HFFc6 (cell line): ENCODE results near the gene RBM28. TPM values are rescaled to one million over a fixed set of nuclear protein-coding genes. Genes with fewer than 3 reads are reported as not detected.

ENCODE experiments used
- DNase-seq: peaks from one replicate; pipeline ENCODE4 v3.0.0-alpha.2; 2018
- H3K27ac Mint-ChIP-seq: 2 replicates; pipeline ENCODE4 v1.8.0; 2020; ENCODE audit warnings: mild to moderate bottlenecking, mixed read lengths
- H3K27me3 Mint-ChIP-seq: 2 replicates; pipeline ENCODE4 v1.8.0; 2021; ENCODE audit warnings: mild to moderate bottlenecking, moderate library complexity, mixed read lengths; ENCODE audit not compliant: insufficient read depth
- H3K36me3 Mint-ChIP-seq: 2 replicates; pipeline ENCODE4 v1.8.0; 2021; ENCODE audit warnings: low read depth, mixed read lengths
- H3K4me1 Mint-ChIP-seq: 2 replicates; pipeline ENCODE4 v1.8.0; 2020; ENCODE audit warnings: low read depth, mixed read lengths
- H3K4me3 Mint-ChIP-seq: 2 replicates; pipeline ENCODE4 v1.8.0; 2020; ENCODE audit warnings: mild to moderate bottlenecking, moderate library complexity, mixed read lengths
- H3K9me3 Mint-ChIP-seq: 2 replicates; pipeline ENCODE4 v1.8.0; 2020; ENCODE audit warnings: mild to moderate bottlenecking, mixed read lengths
- CTCF ChIP-seq: fragments of 200-600 bp; sonication (generic); IDR thresholded peaks from 2 replicates; pipeline ENCODE4 v1.5.0; 2021; ENCODE audit warnings: antibody characterized with exemption, mild to moderate bottlenecking
- total RNA-seq, 6 experiments: library from RNA; stranded (reverse); fragmentation: NEBNext Ultra II Directional; extraction: Animal tissue kit (Norgen Biotek cat#: 25700); gene quantifications; 2 replicates in 1 of 6; 3 replicates in 5 of 6; pipeline ENCODE4 v1.2.3, GENCODE V29; 2021

Gene RBM28
- total RNA-seq, 6 experiments from 2014 or later = 36.1 to 44.4 (median 37.8) TPM

GRCh38 chr7:128274246-128274883 is 69.3 kb downstream of the RBM28 start:
- peaks cover 5% of the 10 kb centered on the region for H3K9me3 Mint-ChIP-seq
- peaks cover 10% of the 10 kb centered on the region for H3K36me3 Mint-ChIP-seq
- H3K27ac Mint-ChIP-seq = no peak overlapping the region
- peaks cover 16% of the 10 kb centered on the region for H3K27me3 Mint-ChIP-seq
- H3K4me3 Mint-ChIP-seq = no peak overlapping the region
- H3K4me1 Mint-ChIP-seq = peaks cover 6% of the 10 kb centered on the region
- no peak for TF ChIP-seq CTCF
- DNase-seq = no peak

- Mint-ChIP-seq H3K4me1 (peaks cover 16% of the 10 kb centered on the region), H3K9me3 (no peaks in the 10 kb centered on the region), H3K36me3 (no peaks in the 10 kb centered on the region; the same call in 1 of the 2 replicates), H3K27me3 (peaks cover 16% of the 10 kb centered on the region), H3K27ac (no peak overlapping the region), H3K4me3 (peak overlapping the region; percentile 82)
- no peak for TF ChIP-seq CTCF
- DNase-seq = no peak
These were observed 71.7 kb downstream of the RBM28 start for GRCh38 chr7:128271942-128272481.

GRCh38 chr7:128271471-128271941 is 72.2 kb downstream of the RBM28 start:
- Mint-ChIP-seq H3K27me3 (peaks cover 18% of the 10 kb centered on the region), H3K4me1 (peaks cover 21% of the 10 kb centered on the region), H3K9me3 (no peaks in the 10 kb centered on the region), H3K4me3 (peak overlapping the region; percentile 82), H3K27ac (no peak overlapping the region; the same call in 1 of the 2 replicates), H3K36me3 (no peaks in the 10 kb centered on the region; the same call in 1 of the 2 replicates)
- TF ChIP-seq CTCF = no peak
- no peak for DNase-seq

- DNase-seq = no peak
- Mint-ChIP-seq H3K9me3 (no peaks in the 10 kb centered on the region), H3K4me1 (peaks cover 25% of the 10 kb centered on the region), H3K36me3 (no peaks in the 10 kb centered on the region; the same call in 1 of the 2 replicates), H3K4me3 (no peak overlapping the region; the same call in 1 of the 2 replicates), H3K27ac (no peak overlapping the region), H3K27me3 (peaks cover 23% of the 10 kb centered on the region)
- peak; percentile 12; the same call in 1 of the 2 replicates for TF ChIP-seq CTCF
These were observed 72.9 kb downstream of the RBM28 start for GRCh38 chr7:128270826-128271272.

DNA sequence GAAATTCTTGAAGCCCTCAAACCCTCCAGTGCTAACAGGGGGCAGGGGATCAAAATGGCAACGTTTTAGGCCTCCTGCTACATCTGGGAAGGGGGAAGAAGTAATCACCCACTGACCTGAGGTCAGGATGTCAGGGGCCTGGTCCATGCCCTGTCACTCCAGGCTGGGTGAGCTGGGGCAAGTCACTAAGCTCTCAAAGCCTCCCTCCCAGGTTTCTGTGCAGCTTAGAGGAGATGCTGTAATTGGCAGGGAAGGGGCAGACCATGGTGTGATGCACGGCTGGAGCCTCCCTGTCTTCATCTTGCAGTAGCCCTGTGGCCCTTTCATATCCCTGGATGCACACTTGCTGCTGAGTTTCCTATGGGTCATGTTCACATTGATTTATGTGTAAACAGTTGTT is 75.5 kb downstream of the RBM28 start:
- H3K4me1 Mint-ChIP-seq = peaks cover 25% of the 10 kb centered on the region
- DNase-seq = no peak
- no peaks in the 10 kb centered on the region for H3K9me3 Mint-ChIP-seq
- H3K36me3 Mint-ChIP-seq = peaks cover 3% of the 10 kb centered on the region; the same call in 1 of the 2 replicates
- H3K27me3 Mint-ChIP-seq = peaks cover 16% of the 10 kb centered on the region
- H3K27ac Mint-ChIP-seq = no peak overlapping the region
- no peak overlapping the region for H3K4me3 Mint-ChIP-seq
- TF ChIP-seq CTCF = no peak
